ENCODE results near the gene ADGRL1.
"Not testable (repeated sequence)": the region's sequence is repeated elsewhere in the genome, so short reads cannot be mapped to it uniquely, and the experiment has no call there.

The ADGRL1 gene

GRCh38 chr19:14147797-14148605 is 58.0 kb downstream of the ADGRL1 start:
- 72% methylated on average over 13 to 19 of the region's 20 CpGs for WGBS, 2 experiments (ENCODE audit: insufficient coverage in 2 of 2)
- peak overlapping the region; percentile 10 for H3K27ac ChIP-seq (ENCODE audit: low read depth, low read length, severe bottlenecking)
- H3K36me3 ChIP-seq (ENCODE audit: control insufficient read depth, insufficient read depth, low read length): peaks cover 12% of the 10 kb centered on the region
- peaks cover 10% of the 10 kb centered on the region for H3K4me1 ChIP-seq (ENCODE audit: control insufficient read depth, insufficient read depth, low read length, poor library complexity, severe bottlenecking)
- H3K9me3 ChIP-seq (ENCODE audit: control insufficient read depth, low read length): no peaks in the 10 kb centered on the region
- H3K4me3 ChIP-seq (ENCODE audit: extremely low read depth, insufficient read depth, low read length, poor library complexity, severe bottlenecking): no peak overlapping the region

GRCh38 chr19:14146789-14147216 is 59.2 kb downstream of the ADGRL1 start:
- H3K4me1 ChIP-seq (ENCODE audit: control insufficient read depth, insufficient read depth, low read length, poor library complexity, severe bottlenecking): peaks cover 10% of the 10 kb centered on the region
- no peak overlapping the region for H3K27ac ChIP-seq (ENCODE audit: low read depth, low read length, severe bottlenecking)
- 80% methylated on average over 6 to 7 of the region's 7 CpGs for WGBS, 2 experiments (ENCODE audit: insufficient coverage in 2 of 2)
- no peak overlapping the region for H3K4me3 ChIP-seq (ENCODE audit: extremely low read depth, insufficient read depth, low read length, poor library complexity, severe bottlenecking)
- H3K36me3 ChIP-seq (ENCODE audit: control insufficient read depth, insufficient read depth, low read length): no peaks in the 10 kb centered on the region
- H3K9me3 ChIP-seq (ENCODE audit: control insufficient read depth, low read length): no peaks in the 10 kb centered on the region

- 87 to 92% methylated on average over 7 to 8 of the region's 10 CpGs for WGBS, 2 experiments (ENCODE audit: insufficient coverage in 2 of 2)
- not testable (repeated sequence) for H3K27ac ChIP-seq (ENCODE audit: low read depth, low read length, severe bottlenecking); H3K4me1 ChIP-seq (ENCODE audit: control insufficient read depth, insufficient read depth, low read length, poor library complexity, severe bottlenecking)
Measured at GRCh38 chr19:14146169-14146568, 59.8 kb downstream of the ADGRL1 start.

GRCh38 chr19:14145381-14145780 is 60.6 kb downstream of the ADGRL1 start:
- Histone ChIP-seq H3K9me3 (ENCODE audit: control insufficient read depth, low read length) (no peaks in the 10 kb centered on the region), H3K27ac (ENCODE audit: low read depth, low read length, severe bottlenecking) (no peak overlapping the region)

More at GRCh38 chr19:14146169-14146568, 59.8 kb downstream of the ADGRL1 start:
- not testable (repeated sequence) for H3K36me3 ChIP-seq (ENCODE audit: control insufficient read depth, insufficient read depth, low read length); H3K4me3 ChIP-seq (ENCODE audit: extremely low read depth, insufficient read depth, low read length, poor library complexity, severe bottlenecking); H3K9me3 ChIP-seq (ENCODE audit: control insufficient read depth, low read length)

GRCh38 chr19:14142262-14143190 is 63.4 kb downstream of the ADGRL1 start:
- H3K36me3 ChIP-seq (ENCODE audit: control insufficient read depth, insufficient read depth, low read length): no peaks in the 10 kb centered on the region
- no peak overlapping the region for H3K4me3 ChIP-seq (ENCODE audit: extremely low read depth, insufficient read depth, low read length, poor library complexity, severe bottlenecking)
- peaks cover 19% of the 10 kb centered on the region for H3K4me1 ChIP-seq (ENCODE audit: control insufficient read depth, insufficient read depth, low read length, poor library complexity, severe bottlenecking)
- no peaks in the 10 kb centered on the region for H3K9me3 ChIP-seq (ENCODE audit: control insufficient read depth, low read length)
- H3K27ac ChIP-seq (ENCODE audit: low read depth, low read length, severe bottlenecking): no peak overlapping the region
- WGBS, 2 experiments (ENCODE audit: insufficient coverage in 2 of 2): 93 to 98% methylated on average over 9 to 10 of the region's 12 CpGs

More at GRCh38 chr19:14145381-14145780, 60.6 kb downstream of the ADGRL1 start:
- H3K4me3 ChIP-seq (ENCODE audit: extremely low read depth, insufficient read depth, low read length, poor library complexity, severe bottlenecking): no peak overlapping the region
- H3K36me3 ChIP-seq (ENCODE audit: control insufficient read depth, insufficient read depth, low read length): no peaks in the 10 kb centered on the region
- 87 to 91% methylated on average over 5 to 6 of the region's 6 CpGs for WGBS, 2 experiments (ENCODE audit: insufficient coverage in 2 of 2)
- H3K4me1 ChIP-seq (ENCODE audit: control insufficient read depth, insufficient read depth, low read length, poor library complexity, severe bottlenecking): peaks cover 10% of the 10 kb centered on the region

- H3K9me3 ChIP-seq (ENCODE audit: control insufficient read depth, low read length): no peaks in the 10 kb centered on the region
- H3K4me1 ChIP-seq (ENCODE audit: control insufficient read depth, insufficient read depth, low read length, poor library complexity, severe bottlenecking): peaks cover 19% of the 10 kb centered on the region
- H3K27ac ChIP-seq (ENCODE audit: low read depth, low read length, severe bottlenecking): no peak overlapping the region
- no peak overlapping the region for H3K4me3 ChIP-seq (ENCODE audit: extremely low read depth, insufficient read depth, low read length, poor library complexity, severe bottlenecking)
- 96 to 100% methylated on average over 4 to 7 of the region's 8 CpGs for WGBS, 2 experiments (ENCODE audit: insufficient coverage in 2 of 2)
- no peaks in the 10 kb centered on the region for H3K36me3 ChIP-seq (ENCODE audit: control insufficient read depth, insufficient read depth, low read length)
Measured at GRCh38 chr19:14141041-14141440, 64.9 kb downstream of the ADGRL1 start.

- WGBS, 2 experiments (ENCODE audit: insufficient coverage in 2 of 2): 91 to 92% methylated on average over 6 of the region's 9 CpGs
- H3K27ac ChIP-seq (ENCODE audit: low read depth, low read length, severe bottlenecking): peak overlapping the region; percentile 49
- H3K9me3 ChIP-seq (ENCODE audit: control insufficient read depth, low read length): no peaks in the 10 kb centered on the region
- no peaks in the 10 kb centered on the region for H3K36me3 ChIP-seq (ENCODE audit: control insufficient read depth, insufficient read depth, low read length)
- H3K4me3 ChIP-seq (ENCODE audit: extremely low read depth, insufficient read depth, low read length, poor library complexity, severe bottlenecking): no peak overlapping the region
- peaks cover 19% of the 10 kb centered on the region for H3K4me1 ChIP-seq (ENCODE audit: control insufficient read depth, insufficient read depth, low read length, poor library complexity, severe bottlenecking)
Measured at GRCh38 chr19:14139944-14140343, 66.0 kb downstream of the ADGRL1 start.

- Histone ChIP-seq H3K36me3 (ENCODE audit: control insufficient read depth, insufficient read depth, low read length) (no peaks in the 10 kb centered on the region), H3K4me3 (ENCODE audit: extremely low read depth, insufficient read depth, low read length, poor library complexity, severe bottlenecking) (no peak overlapping the region), H3K4me1 (ENCODE audit: control insufficient read depth, insufficient read depth, low read length, poor library complexity, severe bottlenecking) (peaks cover 19% of the 10 kb centered on the region), H3K9me3 (ENCODE audit: control insufficient read depth, low read length) (no peaks in the 10 kb centered on the region), H3K27ac (ENCODE audit: low read depth, low read length, severe bottlenecking) (peak overlapping the region; percentile 29)
- 94 to 95% methylated on average over 4 of the region's 9 CpGs for WGBS, 2 experiments (ENCODE audit: insufficient coverage in 2 of 2)
Measured at GRCh38 chr19:14138576-14139265, 67.2 kb downstream of the ADGRL1 start.

- peak within 1 kb of the TSS; percentile 77 for H3K4me3 ChIP-seq (ENCODE audit: extremely low read depth, insufficient read depth, low read length, poor library complexity, severe bottlenecking)
- WGBS, 2 experiments (ENCODE audit: insufficient coverage in 2 of 2): 0% methylated on average over 57 to 63 of the region's 78 CpGs
- H3K27ac ChIP-seq (ENCODE audit: low read depth, low read length, severe bottlenecking): peak within 1 kb of the TSS; percentile 92
Measured at GRCh38 chr19:14136509-14137281, 69.3 kb downstream of the ADGRL1 start, which contains the start of gene ASF1B. Gene ASF1B (minus strand): TSS chr19:14136589. CDS start chr19:14136456, 133 bp downstream.

More at GRCh38 chr19:14136509-14137281, 69.3 kb downstream of the ADGRL1 start, which contains the start of gene ASF1B:
- H3K9me3 ChIP-seq (ENCODE audit: control insufficient read depth, low read length): no peaks in the 10 kb centered on the region
- peaks cover 19% of the 10 kb centered on the region for H3K4me1 ChIP-seq (ENCODE audit: control insufficient read depth, insufficient read depth, low read length, poor library complexity, severe bottlenecking)
- no peaks in the 10 kb centered on the region for H3K36me3 ChIP-seq (ENCODE audit: control insufficient read depth, insufficient read depth, low read length)
